LHCN-M2 (cell line): ENCODE results near the gene MAP7. TPM values are rescaled to one million over a fixed set of nuclear protein-coding genes. Genes with fewer than 3 reads are reported as not detected.
"Not testable (repeated sequence)": the region's sequence is repeated elsewhere in the genome, so short reads cannot be mapped to it uniquely, and the experiment has no call there.

ENCODE experiments used
- DNase-seq: peaks from one replicate; pipeline ENCODE4 v3.0.0-alpha.2; 2012; ENCODE audit warnings: low read depth
- total RNA-seq: library from RNA; depleted of rRNA; stranded (reverse); fragments of >200 nt; gene quantifications from 2 replicates; pipeline ENCODE4 v1.2.3, GENCODE V29; 2014

Gene MAP7
- total RNA-seq, 1 experiment from 2014 or later, result 0.06 TPM

DNA sequence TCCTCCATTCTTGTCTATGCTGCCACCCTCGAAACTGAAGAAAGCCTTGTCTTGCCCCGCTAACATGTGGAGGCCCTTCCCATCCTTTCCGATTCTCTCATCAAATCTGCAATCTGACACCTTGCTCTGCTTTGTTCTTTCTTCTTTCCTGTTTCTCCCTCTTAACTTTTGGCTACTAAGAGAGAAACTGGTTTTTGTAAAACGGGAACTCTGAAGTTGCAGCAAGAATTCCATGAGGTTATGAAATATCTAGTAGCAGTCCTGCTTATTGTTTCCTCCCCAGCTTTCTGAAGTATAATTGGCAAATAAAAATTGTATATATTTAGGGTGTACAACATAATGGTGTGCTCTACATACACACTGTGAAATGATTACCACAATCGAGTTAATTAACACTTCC lies 80.2 kb downstream of the MAP7 start:
- DNase-seq, result no peak

DNA sequence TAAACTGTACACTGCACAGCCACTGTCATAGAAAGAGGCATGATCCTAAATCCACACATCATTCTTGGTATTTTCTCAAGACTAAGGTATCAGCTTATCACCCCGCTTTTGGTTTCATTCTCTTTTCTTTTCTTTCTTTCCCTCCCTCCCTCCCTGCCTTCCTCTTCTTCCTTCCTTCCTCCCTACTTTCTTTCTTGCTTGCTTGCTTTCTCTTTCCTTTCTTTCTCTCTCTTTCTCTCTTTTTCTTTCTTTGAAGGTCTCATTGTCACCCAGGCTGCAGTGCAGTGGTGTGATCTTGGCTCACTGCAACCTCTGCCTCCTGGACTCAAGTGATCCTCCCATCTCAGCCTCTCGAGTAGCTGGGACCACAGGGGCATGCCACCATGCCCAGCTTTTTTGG lies 81.1 kb downstream of the MAP7 start:
- DNase-seq, result no peak

- DNase-seq, result no peak
These were observed 81.5 kb downstream of the MAP7 start for GRCh38 chr6:136468711-136469110.

DNA sequence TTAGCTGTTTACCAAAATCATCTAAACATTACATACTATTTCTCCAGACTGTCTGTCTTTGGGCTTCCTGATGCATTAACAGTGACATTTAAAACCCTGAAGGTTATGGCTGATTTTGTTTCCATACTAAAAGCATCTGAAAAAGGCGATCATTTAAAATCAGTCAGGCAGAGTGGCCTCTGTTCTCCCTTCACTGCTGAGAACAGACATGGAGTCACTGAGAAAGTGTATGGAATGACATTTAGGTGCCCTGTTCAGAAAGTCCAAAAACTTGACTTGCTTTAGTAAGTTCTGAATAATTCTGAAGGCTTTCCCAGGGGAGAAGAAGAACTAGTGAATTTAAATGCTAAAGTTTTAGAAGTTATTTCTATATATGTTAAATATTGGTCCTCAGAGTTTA lies 83.0 kb downstream of the MAP7 start:
- no peak for DNase-seq

DNA sequence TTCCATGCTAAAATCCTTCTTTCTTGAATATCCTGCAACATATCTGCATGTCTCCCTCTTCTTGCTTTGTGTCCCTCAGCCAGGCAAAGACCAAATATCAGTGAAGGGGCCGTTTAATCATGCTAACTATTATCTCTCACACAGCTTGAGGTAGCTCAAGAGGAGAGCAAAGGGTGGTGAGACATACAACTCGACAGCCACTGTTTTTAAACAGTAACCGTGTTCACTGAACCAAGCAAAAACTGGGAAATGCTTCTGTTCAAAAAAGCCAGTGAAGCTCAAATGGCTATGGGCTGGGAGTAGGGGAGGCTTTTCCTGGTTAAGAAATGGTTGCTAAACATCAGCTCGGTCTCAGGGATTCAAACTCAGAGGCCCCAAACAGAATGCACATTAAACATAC lies 83.4 kb downstream of the MAP7 start:
- DNase-seq, result no peak

DNA sequence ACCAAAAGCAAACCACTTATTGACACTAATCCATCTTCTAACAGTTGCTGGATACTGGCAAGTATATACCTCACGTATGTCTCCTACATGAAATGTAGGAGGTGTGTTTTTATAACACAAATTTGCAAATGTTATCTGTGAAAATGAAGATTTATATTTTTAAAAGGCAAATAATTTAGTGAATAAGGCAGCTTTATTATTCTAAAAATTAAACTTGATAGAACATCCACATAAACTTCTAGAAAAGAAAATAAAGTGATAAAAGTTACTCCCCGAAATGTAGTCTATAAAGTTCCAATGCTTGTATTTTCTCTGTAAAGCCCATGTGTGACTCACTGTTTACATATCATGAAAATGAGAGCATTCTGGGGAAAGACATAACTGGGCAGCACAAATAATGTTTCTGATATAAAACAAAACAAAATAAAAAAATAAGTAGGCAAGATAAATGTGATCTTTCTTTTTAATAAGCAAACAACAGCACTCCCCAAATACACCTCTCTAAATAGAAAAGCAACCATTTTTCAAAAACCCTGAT lies 84.4 kb downstream of the MAP7 start:
- DNase-seq, result no peak

DNA sequence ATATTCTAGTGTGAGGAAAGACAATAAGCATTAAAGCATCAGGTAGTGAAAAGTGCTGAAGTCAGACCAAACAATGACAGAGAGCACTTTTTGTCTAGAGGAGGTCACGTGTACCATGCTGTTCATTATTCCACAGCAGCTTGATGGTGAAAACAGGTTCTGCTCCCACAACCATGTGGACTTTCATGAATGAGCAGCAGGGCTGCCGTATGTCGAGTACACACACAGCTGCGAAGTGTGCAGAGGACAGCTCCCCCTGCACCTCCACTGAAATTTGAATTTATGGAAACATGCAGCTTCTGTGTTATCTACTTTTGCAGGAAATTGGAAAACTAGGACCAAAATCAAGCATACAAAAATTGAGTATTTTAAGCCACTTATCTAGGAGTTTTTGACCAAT lies 85.3 kb downstream of the MAP7 start:
- no peak for DNase-seq

DNA sequence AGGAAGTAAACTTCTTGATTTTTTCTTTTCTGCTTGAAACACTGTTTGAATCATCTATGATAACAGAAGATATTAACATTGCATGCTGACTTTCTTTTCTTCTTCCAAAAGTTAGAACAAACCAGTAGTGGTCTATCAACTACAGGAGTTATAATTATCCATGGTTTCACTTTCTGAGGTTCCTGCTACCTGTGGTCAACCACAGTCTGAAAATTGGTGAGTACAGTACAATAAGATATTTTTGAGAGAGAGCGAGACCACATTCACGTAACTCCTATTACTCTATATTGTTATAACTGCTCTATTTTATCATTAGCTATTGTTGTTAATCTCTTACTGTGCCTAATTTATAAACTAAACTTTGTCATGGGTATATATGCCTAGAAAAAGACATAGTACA lies 86.1 kb downstream of the MAP7 start:
- DNase-seq, result no peak

DNA sequence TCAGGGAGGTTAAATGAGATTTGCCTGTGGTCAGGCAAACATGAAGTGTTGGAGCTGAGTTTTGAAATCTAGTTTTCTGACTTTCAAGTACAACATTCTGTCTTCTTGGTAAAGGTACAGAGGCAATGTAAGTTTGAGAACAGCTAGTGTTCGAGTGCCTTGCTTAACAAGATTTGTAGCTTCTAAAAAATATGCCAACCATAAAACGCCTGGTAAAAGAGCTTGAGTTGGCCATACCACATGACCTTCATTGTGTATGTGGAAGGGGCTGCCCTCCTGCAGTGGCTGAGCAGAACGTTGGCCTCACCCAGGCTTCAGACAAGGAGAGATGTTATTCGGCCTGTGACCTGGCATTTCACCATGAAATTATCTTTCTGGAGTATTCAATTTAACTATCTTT lies 86.5 kb downstream of the MAP7 start:
- no peak for DNase-seq

- DNase-seq, result no peak
These were observed 103.5 kb downstream of the MAP7 start for GRCh38 chr6:136446579-136447187.

DNA sequence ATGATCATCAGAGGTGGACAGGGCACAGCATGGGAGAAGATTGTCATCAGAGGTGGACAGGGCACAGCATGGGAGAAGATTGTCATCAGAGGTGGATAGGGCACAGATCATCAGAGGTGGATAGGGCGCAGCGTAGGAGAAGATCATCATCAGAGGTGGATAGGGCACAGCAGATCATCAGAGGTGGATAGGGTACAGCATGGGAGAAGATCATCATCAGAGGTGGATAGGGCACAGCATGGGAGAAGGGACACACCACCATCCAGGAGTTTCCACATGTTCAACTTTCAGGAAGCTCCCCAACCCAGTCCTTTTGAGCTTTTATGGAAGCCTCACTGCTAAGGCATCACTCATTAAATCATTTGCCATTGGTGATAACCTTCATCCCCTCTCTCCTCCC lies 104.1 kb downstream of the MAP7 start:
- DNase-seq, result no peak

- DNase-seq, result no peak
These were observed 105.2 kb downstream of the MAP7 start for GRCh38 chr6:136445063-136445462.

GRCh38 chr6:136440203-136440602 lies 110.0 kb downstream of the MAP7 start:
- DNase-seq, result no peak

DNA sequence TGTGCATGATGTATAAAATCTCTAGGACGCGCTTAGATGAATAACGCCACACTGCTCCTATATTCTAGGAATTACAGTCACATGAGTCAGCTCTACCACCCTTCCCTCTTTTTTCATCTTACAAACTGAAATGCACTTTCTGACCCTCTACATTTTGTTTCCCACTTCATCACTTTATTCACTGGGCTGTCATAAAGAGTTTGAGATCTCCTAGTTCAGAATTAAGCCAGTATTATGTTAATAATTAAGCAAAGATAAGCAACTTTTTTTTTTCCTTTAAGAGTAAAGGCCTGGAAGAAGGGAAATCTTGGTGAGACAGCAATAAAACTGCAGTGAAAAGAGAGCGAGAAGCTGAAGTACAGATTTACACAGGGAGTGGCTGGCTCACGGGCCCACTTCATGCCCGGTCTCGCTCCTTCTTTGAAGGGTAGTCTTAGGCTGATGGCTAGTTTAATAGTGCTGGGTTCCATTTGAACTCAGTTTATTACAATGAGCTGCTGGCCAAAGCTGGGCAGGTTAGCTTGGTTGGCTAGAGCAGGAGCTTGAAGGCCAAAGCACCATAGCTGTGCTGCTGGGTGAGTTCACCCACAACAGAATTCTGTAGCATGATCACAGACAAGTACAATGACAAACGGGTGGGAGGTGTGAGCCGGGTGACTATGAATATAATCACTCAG lies 110.6 kb downstream of the MAP7 start:
- DNase-seq, result no peak

DNA sequence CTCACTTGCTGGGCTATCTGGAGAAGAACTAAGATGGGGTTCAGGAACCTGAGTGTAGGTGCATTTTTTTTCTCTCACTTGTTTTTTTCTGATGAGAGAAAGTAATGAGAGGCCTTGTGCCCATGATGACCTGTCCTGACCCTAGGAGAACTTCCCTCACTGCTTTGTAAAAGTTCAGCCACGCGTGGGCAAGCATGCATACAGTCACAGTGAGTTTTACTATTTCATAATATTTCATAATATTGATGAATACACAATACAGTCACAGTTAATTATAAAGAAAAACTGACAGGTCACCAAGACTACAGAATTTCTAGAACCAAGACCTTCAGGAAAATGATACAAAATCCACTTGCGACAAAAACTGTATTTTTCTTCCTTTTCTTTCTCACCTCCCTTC lies 111.8 kb downstream of the MAP7 start:
- DNase-seq, result no peak

DNA sequence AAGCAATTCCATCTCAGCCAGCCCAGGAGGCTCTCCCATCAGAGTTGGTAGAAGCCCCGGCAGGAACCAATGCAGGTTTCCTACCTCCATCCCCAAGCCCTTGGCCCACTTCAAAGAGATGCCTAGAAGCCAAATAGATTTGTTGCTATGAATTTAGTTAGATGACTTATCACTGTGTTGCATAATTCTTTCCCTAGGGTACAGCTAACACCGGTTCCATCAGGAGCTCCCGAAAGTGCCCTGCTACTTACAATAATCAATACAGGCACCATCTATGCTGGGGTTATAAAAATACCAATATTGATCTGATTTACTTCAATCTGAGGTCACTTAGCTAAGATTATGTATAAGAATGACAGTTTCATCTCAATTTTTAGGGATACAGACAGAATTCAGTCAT lies 113.0 kb downstream of the MAP7 start:
- DNase-seq, result no peak

GRCh38 chr6:136435101-136435500 lies 115.1 kb downstream of the MAP7 start:
- no peak for DNase-seq

DNA sequence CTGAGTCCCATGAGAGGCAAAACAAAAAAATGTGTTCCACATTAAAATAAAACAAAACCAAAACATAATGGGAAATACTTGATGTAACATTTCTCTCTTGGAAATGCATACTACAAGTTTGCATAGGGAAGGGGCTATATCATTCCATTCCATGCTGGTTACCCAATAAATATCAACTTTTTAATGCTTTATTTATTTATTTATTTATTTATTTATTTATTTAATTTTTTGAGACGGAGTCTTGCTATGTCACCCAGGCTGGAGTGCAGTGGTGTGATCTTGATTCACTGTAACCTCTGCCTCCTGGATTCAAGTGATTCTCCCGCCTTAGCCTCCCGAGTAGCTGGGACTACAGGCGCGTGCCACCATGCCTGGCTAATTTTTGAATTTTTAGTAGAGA lies 118.9 kb downstream of the MAP7 start:
- not testable (repeated sequence) for DNase-seq

GRCh38 chr6:136429264-136430065 lies 120.8 kb downstream of the MAP7 start:
- DNase-seq, result no peak

GRCh38 chr6:136427378-136427717 lies 122.9 kb downstream of the MAP7 start:
- no peak for DNase-seq

DNA sequence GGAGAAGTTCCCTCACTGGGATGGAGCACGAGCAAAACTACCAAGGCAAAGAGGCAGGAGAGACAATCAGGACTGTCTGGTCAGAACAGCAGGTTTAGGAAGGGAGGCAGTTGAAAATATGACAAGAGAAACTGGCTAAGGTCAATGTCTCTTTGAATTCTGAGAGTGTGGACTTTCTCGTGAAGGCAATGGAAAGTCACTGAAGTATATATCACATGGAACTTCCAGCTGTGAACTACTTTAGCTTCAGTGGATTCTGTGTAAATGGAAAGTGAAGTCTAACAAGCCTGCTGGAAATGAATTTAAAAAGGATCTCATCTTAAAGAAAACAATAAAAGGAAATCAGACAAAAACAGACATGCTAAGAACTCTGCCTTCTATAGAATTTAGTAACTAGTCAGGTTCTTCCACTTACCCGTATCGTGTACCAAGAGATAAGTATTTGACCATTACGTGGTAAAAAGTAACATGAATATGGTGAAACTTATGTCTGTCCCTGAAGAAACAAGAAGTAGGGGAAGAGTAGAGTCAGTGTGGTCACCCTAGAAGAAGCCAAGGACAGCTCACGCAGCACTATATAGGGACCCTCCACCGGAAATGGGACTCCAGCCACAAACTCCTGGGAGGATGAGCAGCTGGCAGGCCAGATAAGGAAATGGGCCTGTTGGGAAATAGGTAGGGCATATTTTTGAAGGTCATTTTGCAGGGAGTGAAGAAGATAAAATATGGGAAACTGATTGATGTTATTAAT lies 123.4 kb downstream of the MAP7 start:
- no peak for DNase-seq

DNA sequence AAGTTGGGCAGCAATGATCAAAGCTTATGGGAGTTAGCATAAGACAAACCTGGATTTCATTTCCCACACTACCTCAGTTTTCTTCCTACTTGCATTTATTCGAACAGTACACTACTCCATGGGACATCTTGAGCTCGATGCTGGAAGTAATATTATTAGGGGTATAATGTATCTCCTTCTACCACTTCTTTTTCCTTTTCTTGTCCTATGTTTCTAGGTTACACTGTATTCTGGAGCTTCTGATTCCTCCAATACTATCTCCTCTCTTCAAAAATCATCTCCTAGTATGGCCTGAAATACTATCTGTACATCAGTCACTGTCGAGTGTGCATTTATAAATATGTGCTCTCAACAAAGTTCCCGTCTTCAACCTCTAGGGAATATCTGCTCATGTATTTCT lies 124.4 kb downstream of the MAP7 start:
- no peak for DNase-seq
